Hepatocyte (in vitro differentiated cells): ENCODE data around the gene GALNTL6.

Experiments
- EZH2 ChIP-seq: fragments of 200-600 bp; sonication (generic); IDR thresholded peaks from 2 replicates; pipeline ENCODE4 v1.6.1; 2016; ENCODE audit warnings: antibody characterized with exemption, mild to moderate bottlenecking, borderline replicate concordance
- EZH2phosphoT487 ChIP-seq: fragments of 200-600 bp; sonication (generic); IDR thresholded peaks from one replicate; pipeline ENCODE4 v1.6.1; 2018; ENCODE audit warnings: antibody characterized with exemption, mild to moderate bottlenecking, low read depth, moderate library complexity; ENCODE audit not compliant: unreplicated experiment, severe bottlenecking
- TF ChIP-seq, protein P1 (sequence below): fragments of 200-600 bp; sonication (generic); IDR thresholded peaks from 2 replicates; pipeline ENCODE4 v1.5.1; 2016; ENCODE audit warnings: antibody characterized with exemption, mild to moderate bottlenecking; ENCODE audit not compliant: poor library complexity

DNA sequence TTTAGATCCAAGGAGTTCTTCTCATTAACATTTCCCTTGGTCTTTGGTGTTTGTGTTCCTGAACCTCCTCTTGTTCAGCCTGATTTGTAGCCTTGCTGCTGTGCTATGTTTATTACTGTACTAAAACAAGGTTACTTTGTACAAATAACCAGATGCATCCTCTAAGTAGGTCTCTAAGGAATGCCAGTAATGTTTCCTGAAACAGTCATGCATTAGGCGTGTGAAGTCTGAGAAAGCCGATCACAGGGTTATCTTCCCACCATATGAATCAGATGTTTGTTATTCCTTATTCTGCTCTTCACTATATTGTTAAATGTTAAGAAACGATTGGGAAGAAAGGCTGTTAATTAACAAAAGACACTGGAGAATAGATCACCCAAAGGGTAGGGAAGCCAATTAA is 66.9 kb downstream of the GALNTL6 start:
- TF ChIP-seq, protein P1, sequence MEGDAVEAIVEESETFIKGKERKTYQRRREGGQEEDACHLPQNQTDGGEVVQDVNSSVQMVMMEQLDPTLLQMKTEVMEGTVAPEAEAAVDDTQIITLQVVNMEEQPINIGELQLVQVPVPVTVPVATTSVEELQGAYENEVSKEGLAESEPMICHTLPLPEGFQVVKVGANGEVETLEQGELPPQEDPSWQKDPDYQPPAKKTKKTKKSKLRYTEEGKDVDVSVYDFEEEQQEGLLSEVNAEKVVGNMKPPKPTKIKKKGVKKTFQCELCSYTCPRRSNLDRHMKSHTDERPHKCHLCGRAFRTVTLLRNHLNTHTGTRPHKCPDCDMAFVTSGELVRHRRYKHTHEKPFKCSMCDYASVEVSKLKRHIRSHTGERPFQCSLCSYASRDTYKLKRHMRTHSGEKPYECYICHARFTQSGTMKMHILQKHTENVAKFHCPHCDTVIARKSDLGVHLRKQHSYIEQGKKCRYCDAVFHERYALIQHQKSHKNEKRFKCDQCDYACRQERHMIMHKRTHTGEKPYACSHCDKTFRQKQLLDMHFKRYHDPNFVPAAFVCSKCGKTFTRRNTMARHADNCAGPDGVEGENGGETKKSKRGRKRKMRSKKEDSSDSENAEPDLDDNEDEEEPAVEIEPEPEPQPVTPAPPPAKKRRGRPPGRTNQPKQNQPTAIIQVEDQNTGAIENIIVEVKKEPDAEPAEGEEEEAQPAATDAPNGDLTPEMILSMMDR: no peak
- TF ChIP-seq EZH2: no peak
- no peak for TF ChIP-seq EZH2phosphoT487
